ENCODE measurements around the gene KRT80.

DNA sequence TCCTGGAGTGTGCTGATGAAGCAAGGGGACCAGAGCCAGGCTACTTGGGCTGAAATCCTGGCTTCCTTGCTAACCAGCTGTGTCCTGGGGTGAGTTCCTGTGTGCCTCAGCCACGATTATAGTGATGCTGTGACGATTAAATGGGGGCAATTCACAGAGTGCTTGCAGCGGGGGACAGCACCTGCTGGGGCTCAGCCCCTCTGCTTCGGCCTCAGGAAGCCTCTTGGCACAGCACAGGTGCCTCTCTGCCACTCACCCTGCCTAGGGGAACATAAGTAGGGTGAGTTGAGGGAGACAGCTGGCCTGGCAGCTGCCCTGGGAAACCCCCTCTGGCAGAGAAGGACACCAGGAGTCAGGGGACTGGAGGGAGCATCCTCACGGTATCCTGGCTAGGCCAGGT lies 9.4 kb downstream of the KRT80 start:
- TF ChIP-seq CTCF (IDR thresholded peaks at IDR 0.05 in 2 of 3, conservative IDR thresholded peaks at IDR 0.05 in 1 of 3; ENCODE audit: borderline replicate concordance in 1 of 3, insufficient read depth in 1 of 3, low read depth in 2 of 3, low read length in 2 of 3) (no peak), EZH2 (IDR thresholded peaks at IDR 0.05) (no peak), ZBTB33 (IDR thresholded peaks at IDR 0.05; ENCODE audit: extremely low read depth, insufficient replicate concordance, low read length) (no peak), POLR2AphosphoS5 (IDR thresholded peaks at IDR 0.05; ENCODE audit: low read depth, low read length) (no peak), POLR2A (IDR thresholded peaks at IDR 0.05; ENCODE audit: borderline replicate concordance, extremely low read depth, insufficient read depth, insufficient read length) (no peak), EZH2phosphoT487 (IDR thresholded peaks at IDR 0.05; ENCODE audit: borderline replicate concordance) (no peak)
